Measurements from ENCODE around the gene MGAT1.
"Not testable (repeated sequence)": the region's sequence is repeated elsewhere in the genome, so short reads cannot be mapped to it uniquely, and the experiment has no call there.

The MGAT1 gene

GRCh38 chr5:180802325-180803180, at the start of gene MGAT1:
Gene MGAT1 (minus strand): TSS chr5:180802806. CDS start chr5:180792971, 9,835 bp downstream.
- peak; percentile 60 to 64 for DNase-seq (ENCODE audit: low read depth in 2 of 2)

- DNase-seq (ENCODE audit: low read depth in 2 of 2): no peak
Observed at GRCh38 chr5:180850434-180851078, 48.0 kb upstream of the MGAT1 start.

- DNase-seq (ENCODE audit: low read depth in 2 of 2): no peak
Observed at GRCh38 chr5:180849827-180850226, 47.2 kb upstream of the MGAT1 start.

GRCh38 chr5:180848878-180849277, 46.3 kb upstream of the MGAT1 start:
- no peak for DNase-seq (ENCODE audit: low read depth in 2 of 2)

- DNase-seq (ENCODE audit: low read depth in 2 of 2): no peak
Observed at GRCh38 chr5:180848265-180848664, 45.7 kb upstream of the MGAT1 start.

GRCh38 chr5:180847026-180847425, 44.4 kb upstream of the MGAT1 start:
- DNase-seq (ENCODE audit: low read depth in 2 of 2): no peak

- DNase-seq (ENCODE audit: low read depth in 2 of 2): no peak
Observed at GRCh38 chr5:180844858-180845257, 42.3 kb upstream of the MGAT1 start.

- no peak for DNase-seq (ENCODE audit: low read depth in 2 of 2)
Observed at GRCh38 chr5:180844432-180844831, 41.8 kb upstream of the MGAT1 start.

- no peak for DNase-seq (ENCODE audit: low read depth in 2 of 2)
Observed at GRCh38 chr5:180839935-180840334, 37.3 kb upstream of the MGAT1 start.

- no peak for DNase-seq (ENCODE audit: low read depth in 2 of 2)
Observed at GRCh38 chr5:180839227-180839626, 36.6 kb upstream of the MGAT1 start.

GRCh38 chr5:180837478-180837877, 34.9 kb upstream of the MGAT1 start:
- no peak for DNase-seq (ENCODE audit: low read depth in 2 of 2)

GRCh38 chr5:180832638-180833068, 30.0 kb upstream of the MGAT1 start:
- no peak for DNase-seq (ENCODE audit: low read depth in 2 of 2)

GRCh38 chr5:180831139-180832093, 28.8 kb upstream of the MGAT1 start:
- DNase-seq (ENCODE audit: low read depth in 2 of 2): peak; percentile 54 to 62

GRCh38 chr5:180830253-180831138, 27.9 kb upstream of the MGAT1 start:
- peak; percentile 41 for DNase-seq (ENCODE audit: low read depth in 2 of 2)

GRCh38 chr5:180829726-180830125, 27.1 kb upstream of the MGAT1 start:
- DNase-seq (ENCODE audit: low read depth in 2 of 2): no peak

- DNase-seq (ENCODE audit: low read depth in 2 of 2): not testable (repeated sequence)
Observed at GRCh38 chr5:180828756-180829531, 26.3 kb upstream of the MGAT1 start.

- not testable (repeated sequence) for DNase-seq (ENCODE audit: low read depth in 2 of 2)
Observed at GRCh38 chr5:180827374-180827773, 24.8 kb upstream of the MGAT1 start.

- no peak for DNase-seq (ENCODE audit: low read depth in 2 of 2)
Observed at GRCh38 chr5:180825768-180826525, 23.3 kb upstream of the MGAT1 start.

Data from stimulated activated CD8-positive, alpha-beta memory T cell treated with anti-CD3 and anti-CD28 coated beads, Interleukin-7, amount 100 ng/mL, for 1 hour (primary cell).